IPS-11a (cell line): ENCODE measurements around the gene LGR6.
"Not testable (repeated sequence)": the region's sequence is repeated elsewhere in the genome, so short reads cannot be mapped to it uniquely, and the experiment has no call there.

Experiments used
- H3K4me3 ChIP-seq: one replicate; pipeline ENCODE4 v1.5.1; 2013; ENCODE audit warnings: low read depth, low read length, control low read depth

LGR6 gene

GRCh38 chr1:202316186-202316585 is 122.6 kb downstream of the LGR6 start:
- H3K4me3 ChIP-seq: no peak overlapping the region

- no peak overlapping the region for H3K4me3 ChIP-seq
These were observed 124.6 kb downstream of the LGR6 start for GRCh38 chr1:202317941-202318925.

- H3K4me3 ChIP-seq: no peak overlapping the region
These were observed 125.9 kb downstream of the LGR6 start for GRCh38 chr1:202319381-202320080.

- H3K4me3 ChIP-seq: no peak overlapping the region
These were observed 126.4 kb downstream of the LGR6 start for GRCh38 chr1:202320081-202320405.

- H3K4me3 ChIP-seq: no peak overlapping the region
These were observed 130.1 kb downstream of the LGR6 start for GRCh38 chr1:202323731-202324130.

- H3K4me3 ChIP-seq: no peak overlapping the region
These were observed 131.0 kb downstream of the LGR6 start for GRCh38 chr1:202324646-202325045.

GRCh38 chr1:202329891-202330290 is 136.3 kb downstream of the LGR6 start:
- H3K4me3 ChIP-seq: no peak overlapping the region

GRCh38 chr1:202333861-202334260 is 140.3 kb downstream of the LGR6 start:
- H3K4me3 ChIP-seq: no peak overlapping the region

- H3K4me3 ChIP-seq: no peak overlapping the region
These were observed 150.2 kb downstream of the LGR6 start for GRCh38 chr1:202343652-202344349.

- H3K4me3 ChIP-seq: no peak overlapping the region
These were observed 154.5 kb downstream of the LGR6 start for GRCh38 chr1:202348005-202348508.

- H3K4me3 ChIP-seq: peak within 1 kb of the TSS; percentile 85
These were observed 155.1 kb downstream of the LGR6 start, which contains the start of gene PPP1R12B for GRCh38 chr1:202348509-202349205. PPP1R12B (plus strand) TSS chr1:202348699; CDS start chr1:202348852, 153 bp downstream.

- H3K4me3 ChIP-seq: peak overlapping the region; percentile 85
These were observed 155.8 kb downstream of the LGR6 start for GRCh38 chr1:202349206-202349928.

GRCh38 chr1:202351725-202352124 is 158.1 kb downstream of the LGR6 start:
- no peak overlapping the region for H3K4me3 ChIP-seq

GRCh38 chr1:202352583-202353197 is 159.1 kb downstream of the LGR6 start:
- not testable (repeated sequence) for H3K4me3 ChIP-seq

GRCh38 chr1:202355944-202356553 is 162.4 kb downstream of the LGR6 start:
- H3K4me3 ChIP-seq: no peak overlapping the region

- H3K4me3 ChIP-seq: no peak overlapping the region
These were observed 163.9 kb downstream of the LGR6 start for GRCh38 chr1:202357506-202357905.

GRCh38 chr1:202361224-202361623 is 167.6 kb downstream of the LGR6 start:
- H3K4me3 ChIP-seq: no peak overlapping the region

GRCh38 chr1:202361701-202362100 is 168.1 kb downstream of the LGR6 start:
- no peak overlapping the region for H3K4me3 ChIP-seq

- H3K4me3 ChIP-seq: no peak overlapping the region
These were observed 168.6 kb downstream of the LGR6 start for GRCh38 chr1:202362212-202362611.
